Large intestine (tissue), 3 donors: ENCODE data around the gene KRTAP4-4. TPM values are rescaled to one million over a fixed set of nuclear protein-coding genes. Genes with fewer than 3 reads are reported as not detected.
"Not testable (repeated sequence)": the region's sequence is repeated elsewhere in the genome, so short reads cannot be mapped to it uniquely, and the experiment has no call there.

Experiments used
- DNase-seq, 2 donors: peaks; one replicate each; pipeline versions ENCODE4 v3.0.0 to v3.0.0-alpha.2; 2013
- H3K27ac ChIP-seq: one replicate; pipeline ENCODE4 v1.5.1; 2013; ENCODE audit warnings: low read length
- H3K27me3 ChIP-seq: 2 replicates; pipeline ENCODE4 v1.6.1; 2013; ENCODE audit warnings: low read length; ENCODE audit not compliant: control insufficient read depth, insufficient read depth
- H3K36me3 ChIP-seq: 2 replicates; pipeline ENCODE4 v1.6.1; 2013; ENCODE audit warnings: low read length; ENCODE audit not compliant: control insufficient read depth, insufficient read depth
- H3K4me1 ChIP-seq: one replicate; pipeline ENCODE4 v1.6.1; 2013; ENCODE audit warnings: low read length; ENCODE audit not compliant: control insufficient read depth, insufficient read depth
- H3K4me3 ChIP-seq: one replicate; pipeline ENCODE4 v1.5.1; 2013; ENCODE audit warnings: low read length
- H3K9me3 ChIP-seq: one replicate; pipeline ENCODE4 v1.6.1; 2013; ENCODE audit warnings: mild to moderate bottlenecking, low read depth, low read length, moderate library complexity; ENCODE audit not compliant: control insufficient read depth
- WGBS: methylation state at CpG from one replicate; pipeline ENCODE4 v1.1.5; 2013; ENCODE audit warnings: low lambda C conversion rate; ENCODE audit not compliant: insufficient coverage; 5-methylcytosine and 5-hydroxymethylcytosine counted together
- polyA plus RNA-seq: library from polyadenylated mRNA; unstranded; fragments of 120-200 nt; gene quantifications from one replicate; pipeline ENCODE4 v1.2.1, GENCODE V29; 2013

KRTAP4-4 gene
- polyA plus RNA-seq, 1 donor, result not detected

GRCh38 chr17:41148971-41149651 lies 11.4 kb downstream of the KRTAP4-4 start:
- not testable (repeated sequence) for DNase-seq
- WGBS, result no CpG with 5 or more reads among the region's 10 CpGs

GRCh38 chr17:41147531-41148204 lies 12.9 kb downstream of the KRTAP4-4 start:
- WGBS, result 95% methylated on average over 2 of the region's 2 CpGs
- Histone ChIP-seq H3K36me3 (no peaks in the 10 kb centered on the region), H3K4me3 (no peak overlapping the region), H3K27me3 (peaks cover 3% of the 10 kb centered on the region), H3K9me3 (peaks cover 10% of the 10 kb centered on the region), H3K4me1 (no peaks in the 10 kb centered on the region), H3K27ac (no peak overlapping the region)
- no peak for DNase-seq

More at GRCh38 chr17:41148971-41149651, 11.4 kb downstream of the KRTAP4-4 start:
- H3K27me3 ChIP-seq, H3K4me1 ChIP-seq, H3K27ac ChIP-seq, H3K4me3 ChIP-seq, H3K36me3 ChIP-seq, H3K9me3 ChIP-seq: not testable (repeated sequence)

- 80% methylated on average over 2 of the region's 2 CpGs for WGBS
- no peak overlapping the region for H3K27ac ChIP-seq
Measured at GRCh38 chr17:41145261-41145660, 15.3 kb downstream of the KRTAP4-4 start.

GRCh38 chr17:41144846-41145245 lies 15.7 kb downstream of the KRTAP4-4 start:
- 100% methylated on average over 1 of the region's 1 CpG for WGBS
- no peaks in the 10 kb centered on the region for H3K4me1 ChIP-seq
- peaks cover 16% of the 10 kb centered on the region for H3K9me3 ChIP-seq
- H3K36me3 ChIP-seq, result no peaks in the 10 kb centered on the region
- H3K27ac ChIP-seq, result no peak overlapping the region
- peaks cover 3% of the 10 kb centered on the region for H3K27me3 ChIP-seq
- DNase-seq, result no peak
- no peak overlapping the region for H3K4me3 ChIP-seq

More at GRCh38 chr17:41145261-41145660, 15.3 kb downstream of the KRTAP4-4 start:
- Histone ChIP-seq H3K36me3 (no peaks in the 10 kb centered on the region), H3K27me3 (peaks cover 3% of the 10 kb centered on the region), H3K4me1 (no peaks in the 10 kb centered on the region), H3K4me3 (no peak overlapping the region), H3K9me3 (peaks cover 11% of the 10 kb centered on the region)
- no peak for DNase-seq

GRCh38 chr17:41141361-41141760 lies 19.2 kb downstream of the KRTAP4-4 start:
- no peak for DNase-seq
- Histone ChIP-seq H3K27me3 (no peaks in the 10 kb centered on the region), H3K27ac (no peak overlapping the region), H3K4me3 (no peak overlapping the region), H3K36me3 (no peaks in the 10 kb centered on the region), H3K9me3 (peaks cover 18% of the 10 kb centered on the region), H3K4me1 (no peaks in the 10 kb centered on the region)

GRCh38 chr17:41140360-41141131 lies 20.0 kb downstream of the KRTAP4-4 start, which contains the start of gene KRTAP4-6:
KRTAP4-6 (minus strand) TSS chr17:41140544; CDS start chr17:41140487, 57 bp downstream.
- Histone ChIP-seq H3K27ac (no peak within 1 kb of the TSS), H3K4me3 (no peak within 1 kb of the TSS), H3K36me3 (no peaks in the 10 kb centered on the region), H3K9me3 (peaks cover 18% of the 10 kb centered on the region), H3K27me3 (no peaks in the 10 kb centered on the region), H3K4me1 (no peaks in the 10 kb centered on the region)
- DNase-seq, result no peak
- 100% methylated on average over 1 of the region's 6 CpGs for WGBS

GRCh38 chr17:41139865-41140264 lies 20.7 kb downstream of the KRTAP4-4 start:
- not testable (repeated sequence) for H3K27ac ChIP-seq, H3K27me3 ChIP-seq, H3K4me3 ChIP-seq, DNase-seq, H3K36me3 ChIP-seq, H3K4me1 ChIP-seq
- peaks cover 17% of the 10 kb centered on the region for H3K9me3 ChIP-seq
- WGBS, result no CpG with 5 or more reads among the region's 12 CpGs

GRCh38 chr17:41133880-41134735 lies 26.4 kb downstream of the KRTAP4-4 start:
- Histone ChIP-seq H3K4me3 (no peak overlapping the region), H3K9me3 (no peaks in the 10 kb centered on the region), H3K27ac (no peak overlapping the region), H3K4me1 (no peaks in the 10 kb centered on the region), H3K36me3 (no peaks in the 10 kb centered on the region), H3K27me3 (no peaks in the 10 kb centered on the region)
- DNase-seq, result no peak
- WGBS, result 100% methylated on average over 1 of the region's 2 CpGs

GRCh38 chr17:41131979-41132378 lies 28.6 kb downstream of the KRTAP4-4 start:
- Histone ChIP-seq H3K27ac (no peak overlapping the region), H3K9me3 (no peaks in the 10 kb centered on the region), H3K4me1 (no peaks in the 10 kb centered on the region), H3K36me3 (no peaks in the 10 kb centered on the region), H3K27me3 (no peaks in the 10 kb centered on the region), H3K4me3 (no peak overlapping the region)
- no peak for DNase-seq
- 100% methylated on average over 1 of the region's 3 CpGs for WGBS

- no peak overlapping the region for H3K27ac ChIP-seq
- no peaks in the 10 kb centered on the region for H3K27me3 ChIP-seq
- H3K4me1 ChIP-seq, result no peaks in the 10 kb centered on the region
- 83% methylated on average over 1 of the region's 1 CpG for WGBS
- H3K9me3 ChIP-seq, result no peaks in the 10 kb centered on the region
- H3K36me3 ChIP-seq, result no peaks in the 10 kb centered on the region
- DNase-seq, result no peak
- H3K4me3 ChIP-seq, result no peak overlapping the region
Measured at GRCh38 chr17:41127371-41127770, 33.2 kb downstream of the KRTAP4-4 start.
